CD1c-positive myeloid dendritic cell (primary cell): ENCODE results near the gene SPAG9.

Experiments used
- DNase-seq: peaks from one replicate; pipeline ENCODE4 v3.0.0-alpha.2; 2016; ENCODE audit errors: extremely low spot score

The SPAG9 gene, protein sequence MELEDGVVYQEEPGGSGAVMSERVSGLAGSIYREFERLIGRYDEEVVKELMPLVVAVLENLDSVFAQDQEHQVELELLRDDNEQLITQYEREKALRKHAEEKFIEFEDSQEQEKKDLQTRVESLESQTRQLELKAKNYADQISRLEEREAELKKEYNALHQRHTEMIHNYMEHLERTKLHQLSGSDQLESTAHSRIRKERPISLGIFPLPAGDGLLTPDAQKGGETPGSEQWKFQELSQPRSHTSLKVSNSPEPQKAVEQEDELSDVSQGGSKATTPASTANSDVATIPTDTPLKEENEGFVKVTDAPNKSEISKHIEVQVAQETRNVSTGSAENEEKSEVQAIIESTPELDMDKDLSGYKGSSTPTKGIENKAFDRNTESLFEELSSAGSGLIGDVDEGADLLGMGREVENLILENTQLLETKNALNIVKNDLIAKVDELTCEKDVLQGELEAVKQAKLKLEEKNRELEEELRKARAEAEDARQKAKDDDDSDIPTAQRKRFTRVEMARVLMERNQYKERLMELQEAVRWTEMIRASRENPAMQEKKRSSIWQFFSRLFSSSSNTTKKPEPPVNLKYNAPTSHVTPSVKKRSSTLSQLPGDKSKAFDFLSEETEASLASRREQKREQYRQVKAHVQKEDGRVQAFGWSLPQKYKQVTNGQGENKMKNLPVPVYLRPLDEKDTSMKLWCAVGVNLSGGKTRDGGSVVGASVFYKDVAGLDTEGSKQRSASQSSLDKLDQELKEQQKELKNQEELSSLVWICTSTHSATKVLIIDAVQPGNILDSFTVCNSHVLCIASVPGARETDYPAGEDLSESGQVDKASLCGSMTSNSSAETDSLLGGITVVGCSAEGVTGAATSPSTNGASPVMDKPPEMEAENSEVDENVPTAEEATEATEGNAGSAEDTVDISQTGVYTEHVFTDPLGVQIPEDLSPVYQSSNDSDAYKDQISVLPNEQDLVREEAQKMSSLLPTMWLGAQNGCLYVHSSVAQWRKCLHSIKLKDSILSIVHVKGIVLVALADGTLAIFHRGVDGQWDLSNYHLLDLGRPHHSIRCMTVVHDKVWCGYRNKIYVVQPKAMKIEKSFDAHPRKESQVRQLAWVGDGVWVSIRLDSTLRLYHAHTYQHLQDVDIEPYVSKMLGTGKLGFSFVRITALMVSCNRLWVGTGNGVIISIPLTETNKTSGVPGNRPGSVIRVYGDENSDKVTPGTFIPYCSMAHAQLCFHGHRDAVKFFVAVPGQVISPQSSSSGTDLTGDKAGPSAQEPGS (N-terminal part only)

DNA sequence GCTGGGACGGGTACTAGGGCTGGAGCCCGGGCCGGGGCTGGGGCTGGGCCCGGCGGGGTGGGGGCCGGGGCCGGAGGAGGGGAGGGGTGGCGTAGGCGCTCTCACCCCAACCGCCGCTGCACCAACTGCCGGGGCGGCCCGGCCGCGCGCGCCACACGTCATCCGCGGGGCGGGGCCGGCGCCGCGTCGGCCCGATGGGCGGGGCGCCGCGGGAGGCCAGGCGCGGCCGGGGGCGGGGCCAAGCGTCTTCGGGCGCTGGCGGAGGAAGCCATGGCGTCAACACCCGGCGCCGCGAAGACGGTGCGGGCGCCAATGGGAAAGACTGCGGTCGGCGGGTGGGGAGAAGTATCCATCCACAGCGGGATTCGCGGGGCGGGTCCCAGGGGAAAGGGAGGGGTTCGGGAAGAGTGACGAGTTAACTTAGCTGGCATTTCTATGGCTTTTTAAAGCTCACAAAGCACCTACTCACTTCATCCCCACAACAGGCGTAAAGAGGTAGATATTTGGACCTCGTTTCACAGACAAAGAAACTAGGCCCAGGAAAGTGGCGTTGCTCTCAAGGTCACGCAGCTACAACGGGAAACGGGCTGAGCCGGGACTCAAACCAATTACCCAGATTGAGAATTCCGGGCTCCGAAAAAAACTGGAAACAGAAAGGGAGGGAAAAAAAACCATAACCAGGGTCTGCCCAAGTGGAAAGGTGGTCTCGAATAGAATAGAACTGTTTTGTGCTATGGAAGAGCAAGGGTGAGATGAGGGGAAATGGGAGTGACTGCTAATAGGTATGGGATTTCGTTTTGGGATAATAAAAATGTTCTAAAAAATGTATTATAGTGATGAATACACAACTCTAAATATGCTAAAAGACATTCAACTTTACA lies at the start of gene SPAG9:
Gene SPAG9 (minus strand): TSS at position 130 of the 881 bp plus-strand sequence. CDS start 212 bp downstream, outside the sequence.
- peak; percentile 99 for DNase-seq

DNA sequence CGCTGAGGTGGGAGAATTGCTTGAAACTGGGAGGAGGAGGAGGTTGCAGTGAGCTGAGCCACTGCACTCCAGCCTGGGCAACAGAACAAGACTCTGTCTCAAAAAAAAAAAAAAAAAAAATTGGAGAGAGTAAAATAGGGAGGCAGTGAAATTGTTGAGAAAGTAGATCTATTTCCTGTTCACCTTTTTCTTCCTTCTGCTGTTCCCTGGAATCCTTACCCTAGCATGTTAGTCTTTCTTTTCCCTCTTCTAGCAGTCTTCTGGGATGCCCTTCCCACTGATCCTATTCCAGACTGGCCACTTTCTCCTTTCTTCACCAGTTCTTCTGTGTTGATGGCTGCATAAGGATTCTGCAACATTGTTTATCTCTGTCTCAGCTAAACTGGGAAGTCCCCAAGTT lies 48.7 kb upstream of the SPAG9 start:
- DNase-seq = no peak

DNA sequence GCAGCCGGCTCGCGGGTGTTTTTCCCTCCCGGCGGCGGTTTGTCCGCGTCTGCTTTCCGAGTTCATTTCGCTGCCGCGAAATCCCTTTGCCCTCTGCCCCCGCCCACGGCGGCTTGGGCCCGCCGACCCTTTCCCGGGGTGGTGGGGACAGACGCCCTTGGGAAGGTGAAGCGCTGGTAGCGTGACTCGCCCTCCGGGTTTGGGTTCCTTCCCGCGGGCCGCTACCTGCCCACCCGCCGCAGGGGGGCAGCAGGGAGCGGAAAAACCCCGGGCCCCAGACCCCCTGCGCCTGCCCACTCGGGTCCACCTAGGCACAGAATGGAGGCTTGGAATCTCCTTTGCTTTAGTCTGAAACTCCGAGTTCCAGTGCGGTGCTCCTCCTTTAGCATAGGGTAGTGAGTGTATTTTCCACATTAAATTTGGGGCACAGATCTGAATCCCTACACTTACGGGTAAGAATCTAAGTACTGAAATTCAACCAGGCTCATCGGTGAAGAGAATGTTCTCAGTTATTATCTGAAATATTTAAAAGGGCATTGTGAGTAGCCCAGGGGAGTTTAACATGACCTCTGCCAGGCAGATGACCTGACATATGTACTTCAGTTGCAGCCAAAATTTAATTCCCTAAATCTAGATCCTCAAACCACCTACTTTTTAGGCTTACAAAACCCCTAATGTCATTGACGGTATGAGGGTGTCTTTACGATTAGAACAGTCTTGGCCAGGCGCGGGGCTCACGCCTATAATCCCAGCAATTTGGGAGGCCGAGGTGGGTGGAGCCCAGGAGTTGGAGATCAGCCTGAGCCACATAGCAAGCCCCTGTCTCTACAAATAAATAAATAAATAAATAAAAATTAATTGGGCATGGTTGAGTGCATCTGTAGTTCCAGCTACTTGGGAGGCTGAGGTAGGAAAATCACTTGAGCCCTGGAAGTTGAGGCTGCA lies 46.6 kb upstream of the SPAG9 start:
- DNase-seq = peak; percentile 62

DNA sequence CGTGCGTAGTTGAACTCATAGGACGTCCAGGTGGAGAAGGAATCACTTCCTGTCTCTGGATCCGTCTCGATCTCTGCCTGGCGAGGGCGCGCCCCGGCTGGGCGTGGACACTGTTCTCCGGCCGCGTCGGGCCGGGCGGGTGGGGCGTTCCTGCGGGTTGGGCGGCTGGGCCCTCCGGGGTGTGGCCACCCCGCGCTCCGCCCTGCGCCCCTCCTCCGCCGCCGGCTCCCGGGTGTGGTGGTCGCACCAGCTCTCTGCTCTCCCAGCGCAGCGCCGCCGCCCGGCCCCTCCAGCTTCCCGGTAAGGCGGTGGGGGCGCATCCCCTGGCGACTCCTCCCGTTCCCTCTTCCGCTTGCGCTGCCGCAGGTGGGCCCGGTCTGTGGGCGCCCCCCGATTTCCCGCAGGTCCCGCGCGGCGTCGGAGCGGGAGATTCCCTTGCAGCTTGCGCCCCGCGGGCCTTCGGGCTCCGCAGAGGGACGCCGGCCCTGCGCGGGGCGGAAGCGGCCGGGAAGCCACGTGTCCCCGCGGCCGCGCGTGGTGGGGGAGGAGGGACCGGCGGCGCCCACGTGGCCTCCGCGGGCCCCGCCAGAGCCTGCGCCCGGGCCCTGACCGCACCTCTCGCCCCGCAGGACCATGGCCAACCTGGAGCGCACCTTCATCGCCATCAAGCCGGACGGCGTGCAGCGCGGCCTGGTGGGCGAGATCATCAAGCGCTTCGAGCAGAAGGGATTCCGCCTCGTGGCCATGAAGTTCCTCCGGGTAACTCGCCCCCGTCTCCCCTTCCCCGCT lies 45.7 kb upstream of the SPAG9 start, which contains the start of gene NME2:
Gene NME2 (plus strand): TSS at position 214 of the 789 bp plus-strand sequence. CDS start 420 bp downstream, at position 634.
- DNase-seq = peak; percentile 84

DNA sequence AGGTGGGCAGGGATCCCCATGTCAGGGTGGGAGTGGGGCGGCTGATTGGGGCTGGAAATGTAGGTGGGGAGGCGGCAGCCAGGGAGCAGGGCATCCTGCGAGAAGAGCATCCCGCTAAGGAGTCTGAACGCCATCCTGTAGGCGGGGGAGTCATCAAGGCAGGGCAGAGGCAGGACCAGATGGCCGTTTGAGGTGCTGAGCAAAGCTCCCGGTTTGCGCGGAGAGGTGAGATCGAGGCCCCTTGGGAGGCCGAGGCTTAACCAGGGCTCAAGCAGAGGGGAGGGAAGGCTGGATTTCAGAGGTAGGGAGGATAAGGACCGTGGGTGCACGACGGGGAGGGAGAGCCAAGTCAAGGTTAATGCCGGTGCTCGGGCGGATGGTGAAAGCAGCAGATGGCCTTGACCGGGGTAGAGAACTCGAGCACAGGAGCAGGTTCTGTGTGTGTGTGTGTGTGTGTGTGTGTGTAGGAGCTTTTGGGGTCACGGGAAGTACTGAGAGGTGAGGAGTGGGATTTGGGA lies 45.1 kb upstream of the SPAG9 start:
- DNase-seq = no peak

DNA sequence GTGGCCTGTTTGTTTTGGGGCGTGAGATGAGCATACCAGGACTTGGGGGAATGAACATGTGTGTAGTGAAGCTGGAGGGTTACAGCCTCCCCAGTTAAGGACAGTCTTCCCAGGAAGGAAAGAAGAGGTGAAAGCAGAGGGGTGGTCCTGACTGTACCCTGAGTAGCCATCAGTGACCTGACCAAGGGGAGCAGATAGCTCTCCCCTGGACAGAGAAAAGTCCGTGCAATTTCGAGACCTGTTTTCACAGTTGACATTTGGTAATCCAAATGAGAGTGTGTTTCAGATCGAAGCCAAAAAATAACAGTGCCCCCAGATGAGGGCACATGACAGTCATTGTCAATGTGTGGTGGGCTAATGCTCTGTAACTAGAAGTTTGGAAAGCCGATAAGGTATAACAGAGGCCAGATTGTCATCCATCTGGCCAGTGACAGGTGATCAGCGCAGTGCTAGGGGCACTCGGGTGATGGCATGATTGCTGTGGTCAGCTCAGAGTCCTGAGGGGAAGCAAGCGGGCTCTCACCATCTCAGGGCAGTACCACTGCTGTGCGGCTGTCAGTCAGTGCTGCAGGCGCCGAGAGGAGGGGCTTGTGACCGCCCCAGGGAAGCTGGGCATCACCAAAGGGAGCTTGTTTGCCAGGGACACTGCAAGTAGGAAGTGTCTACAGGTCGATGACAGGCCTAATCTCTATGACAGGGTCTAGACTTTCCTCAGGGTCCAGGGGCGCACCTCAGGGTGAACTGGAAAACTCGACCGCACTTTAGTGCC lies 44.4 kb upstream of the SPAG9 start:
- no peak for DNase-seq

DNA sequence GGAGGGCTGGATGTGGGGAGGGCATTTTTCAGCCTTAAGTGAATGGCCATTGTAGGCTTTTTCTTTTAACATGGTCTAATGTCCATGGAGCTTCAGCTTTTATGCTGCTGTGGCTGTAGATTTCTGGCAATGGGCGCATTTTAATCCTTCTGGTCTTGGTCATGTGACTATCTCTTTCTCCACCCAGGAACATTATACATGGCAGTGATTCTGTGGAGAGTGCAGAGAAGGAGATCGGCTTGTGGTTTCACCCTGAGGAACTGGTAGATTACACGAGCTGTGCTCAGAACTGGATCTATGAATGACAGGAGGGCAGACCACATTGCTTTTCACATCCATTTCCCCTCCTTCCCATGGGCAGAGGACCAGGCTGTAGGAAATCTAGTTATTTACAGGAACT lies 40.9 kb upstream of the SPAG9 start:
- no peak for DNase-seq

DNA sequence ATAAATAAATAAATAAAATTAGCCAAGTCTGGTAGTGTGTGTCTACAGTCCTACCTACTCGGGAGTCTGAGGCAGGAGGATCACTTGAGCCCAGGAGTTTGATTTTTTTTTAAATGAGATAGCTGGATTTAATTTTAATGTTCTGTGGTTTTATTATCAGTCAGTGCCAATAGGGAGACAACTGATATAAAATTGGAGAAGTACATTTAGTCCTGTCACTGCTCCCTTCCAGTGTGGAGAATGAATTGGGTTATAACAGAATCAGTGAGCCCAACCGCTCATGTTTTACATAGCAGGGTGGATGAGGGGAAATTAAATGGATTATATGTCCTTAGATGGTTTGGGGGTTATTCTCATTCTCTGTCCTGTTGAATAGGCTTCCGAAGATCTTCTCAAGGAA lies 38.9 kb upstream of the SPAG9 start:
- no peak for DNase-seq

DNA sequence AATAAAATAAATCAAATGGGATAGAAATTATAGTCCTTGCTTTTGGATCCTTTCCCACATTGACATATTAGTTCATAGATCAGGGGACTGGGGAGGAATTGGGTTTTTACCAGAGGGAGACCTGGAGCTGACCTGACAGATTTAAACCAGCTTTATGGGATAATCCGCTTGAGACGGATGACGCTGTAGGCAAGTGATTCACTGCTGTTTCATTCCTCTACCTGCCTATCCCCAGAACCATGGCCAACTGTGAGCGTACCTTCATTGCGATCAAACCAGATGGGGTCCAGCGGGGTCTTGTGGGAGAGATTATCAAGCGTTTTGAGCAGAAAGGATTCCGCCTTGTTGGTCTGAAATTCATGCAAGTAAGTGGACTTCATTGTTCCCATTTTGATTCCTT lies 34.7 kb upstream of the SPAG9 start:
- no peak for DNase-seq

DNA sequence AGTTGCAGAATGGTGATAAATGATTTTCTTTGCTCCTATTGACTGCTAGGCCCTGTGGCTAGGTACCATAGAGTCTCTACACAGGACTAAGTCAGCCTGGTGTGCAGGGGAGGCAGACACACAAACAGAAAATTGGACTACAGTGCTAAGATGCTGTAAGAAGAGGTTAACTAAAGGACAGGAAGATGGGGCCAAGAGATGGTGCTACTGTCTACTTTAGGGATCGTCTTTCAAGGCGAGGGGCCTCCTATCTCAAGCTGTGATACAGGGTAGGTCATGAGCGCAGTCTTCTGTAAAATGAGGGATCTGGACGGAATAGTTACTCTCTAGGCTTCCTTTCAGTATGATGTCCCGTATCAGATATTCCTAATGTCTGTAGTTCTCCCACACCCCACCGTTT lies 33.5 kb upstream of the SPAG9 start:
- DNase-seq = no peak

DNA sequence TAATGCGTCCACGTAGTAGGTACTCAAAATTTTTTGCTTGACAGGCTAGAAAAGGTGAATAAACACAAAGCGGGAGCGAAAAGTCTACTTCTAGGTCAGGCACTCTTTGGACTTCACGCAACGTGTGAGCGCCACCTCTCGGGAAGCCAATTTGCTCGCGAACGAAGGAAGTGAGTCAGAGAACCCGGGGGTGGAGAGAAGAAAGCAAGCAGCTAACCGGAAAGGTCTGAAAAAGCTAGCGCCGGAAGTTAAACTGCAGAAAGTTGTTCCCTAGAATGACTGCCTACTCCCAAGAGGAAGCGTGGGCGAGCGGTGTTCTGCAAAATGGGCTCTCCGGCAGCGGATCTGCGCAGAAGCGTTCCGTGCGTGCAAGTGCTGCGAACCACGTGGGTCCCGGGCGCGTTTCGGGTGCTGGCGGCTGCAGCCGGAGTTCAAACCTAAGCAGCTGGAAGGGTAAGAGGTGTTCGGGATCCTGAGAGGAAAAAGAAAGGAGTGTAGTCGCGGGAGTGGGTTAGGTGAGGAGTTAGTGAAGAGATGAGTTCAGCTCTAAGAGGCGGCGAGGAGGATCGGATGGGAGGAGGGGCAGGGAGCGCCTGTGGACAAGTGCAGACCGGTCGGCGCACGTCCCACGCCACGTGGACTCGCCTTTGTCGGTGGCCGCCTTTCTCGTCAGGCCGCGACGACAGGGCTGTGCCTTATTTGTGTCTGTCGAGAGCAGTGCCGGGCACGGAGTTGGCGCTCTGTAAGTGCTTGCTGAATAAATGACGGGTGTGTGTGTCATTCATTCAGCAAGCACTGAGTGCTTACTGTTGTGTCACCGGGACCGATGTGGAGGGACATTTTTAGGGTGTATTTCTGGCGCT lies 32.8 kb upstream of the SPAG9 start, which contains the start of gene NME1:
Gene NME1 (plus strand): TSS at position 350 of the 863 bp plus-strand sequence. CDS start 2,096 bp downstream, outside the sequence.
- peak; percentile 100 for DNase-seq

DNA sequence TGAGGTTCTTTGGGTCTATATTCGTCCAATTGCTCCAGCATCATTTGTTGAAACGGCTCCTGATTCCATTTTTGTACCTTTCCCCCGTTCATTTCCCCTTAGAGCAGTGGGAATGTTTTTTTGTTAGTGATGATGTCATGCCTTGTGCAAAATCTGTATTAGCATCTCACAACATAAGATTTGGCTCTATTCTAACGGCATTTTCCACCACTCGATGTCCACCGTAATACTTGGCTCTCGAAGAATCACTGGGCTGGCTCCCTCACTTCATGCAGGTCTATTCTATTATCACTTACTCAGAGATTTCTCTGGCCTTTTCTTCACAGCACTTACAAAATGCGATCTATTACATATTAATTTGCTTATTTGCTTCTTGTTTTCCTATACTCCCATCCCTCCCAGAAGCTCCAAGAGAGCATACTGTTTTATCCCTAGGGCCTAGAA lies 32.1 kb upstream of the SPAG9 start:
- no peak for DNase-seq

DNA sequence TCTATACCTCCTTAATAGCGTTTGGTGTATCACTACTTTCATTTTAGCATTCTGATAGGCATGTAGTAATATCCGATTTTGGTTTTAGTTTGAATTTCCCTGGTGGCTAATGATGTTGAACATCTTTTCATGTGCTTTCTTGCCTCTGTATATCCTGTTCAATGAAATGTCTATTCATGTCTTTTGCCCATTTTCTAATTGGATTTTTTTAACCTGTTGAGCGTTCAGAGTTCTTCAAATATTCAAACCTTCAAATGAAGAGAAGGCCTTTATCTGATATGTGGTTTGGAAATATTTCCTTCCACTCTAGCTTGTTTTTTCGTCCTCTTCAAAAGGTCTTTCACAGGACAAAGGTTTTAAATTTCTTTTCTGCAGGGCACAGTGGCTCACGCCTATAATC lies 30.3 kb upstream of the SPAG9 start:
- DNase-seq = no peak

DNA sequence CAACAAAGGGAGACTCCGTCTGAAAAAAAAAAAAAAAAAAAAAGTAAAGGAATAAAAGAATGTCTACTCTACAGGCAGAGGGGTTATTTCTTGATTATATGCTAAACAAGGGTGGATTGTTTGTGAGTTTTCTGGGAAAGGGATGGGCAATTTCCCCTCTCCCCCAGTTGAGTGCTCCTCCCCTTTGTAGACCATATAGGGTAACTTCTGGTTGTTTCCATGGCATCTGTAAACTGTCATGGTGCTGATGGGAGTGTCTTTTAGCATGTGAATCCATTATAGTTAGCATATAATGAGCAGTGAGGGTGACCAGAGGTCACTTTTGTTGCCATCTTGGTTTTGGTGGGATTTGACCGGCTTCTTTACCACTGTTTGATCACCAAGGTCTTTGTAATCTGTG lies 28.5 kb upstream of the SPAG9 start:
- no peak for DNase-seq

DNA sequence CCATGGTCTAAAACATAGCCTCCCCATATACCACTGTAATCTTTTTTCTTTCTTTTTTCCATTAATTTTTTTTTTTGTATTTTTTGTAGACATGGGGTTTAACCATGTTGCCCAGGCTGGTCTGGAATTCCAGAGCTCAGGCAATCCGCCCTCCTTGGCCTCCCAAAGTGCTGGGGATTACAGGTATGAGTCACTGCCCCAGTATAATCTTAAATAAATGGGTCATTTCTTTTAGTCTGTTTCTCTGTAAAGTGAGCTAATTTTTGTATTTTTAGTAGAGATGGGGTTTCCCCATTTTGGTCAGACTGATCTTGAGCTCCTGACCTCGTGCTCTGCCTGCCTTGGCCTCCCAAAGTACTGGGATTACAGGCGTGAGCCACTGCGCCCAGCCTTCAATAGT lies 27.0 kb upstream of the SPAG9 start:
- peak; percentile 56 for DNase-seq

DNA sequence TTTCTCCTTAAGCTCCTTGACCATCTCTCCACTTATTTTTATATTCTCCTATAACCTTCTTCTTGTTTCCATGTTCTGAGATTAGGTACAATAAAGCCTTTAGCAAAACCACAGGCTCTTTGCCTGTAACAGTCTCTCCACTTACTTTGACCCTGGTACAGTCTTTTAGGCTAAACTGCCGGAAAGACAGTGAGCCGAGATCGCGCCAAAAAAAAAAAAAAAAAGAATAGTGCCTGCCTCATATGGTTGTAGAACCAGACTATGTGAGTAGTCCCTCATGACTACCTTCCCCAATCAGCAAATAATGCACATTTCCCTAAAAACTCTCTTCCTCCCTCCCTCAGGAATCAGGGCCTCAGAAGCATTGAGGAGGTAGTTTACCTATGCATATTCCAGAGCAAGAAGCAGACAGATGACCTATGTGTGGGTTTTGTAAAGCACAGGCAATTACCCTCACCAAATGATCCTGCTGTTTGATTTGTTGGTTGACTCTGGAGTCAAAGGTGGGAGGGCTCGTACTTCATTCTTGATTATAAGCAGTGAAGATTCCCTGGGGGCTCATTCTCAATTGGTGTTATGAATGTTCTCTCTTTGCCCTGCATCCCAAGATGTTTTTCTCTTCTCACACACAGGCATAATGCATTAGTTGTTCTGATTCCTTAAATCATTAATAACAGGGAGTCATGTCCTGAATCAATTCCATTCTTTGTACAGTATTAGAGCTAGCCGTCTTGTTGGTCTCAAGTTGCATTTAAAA lies 23.8 kb upstream of the SPAG9 start:
- DNase-seq = no peak
